Activated B cell treated with CpG ODN at 0.5 μM for 24 hours (primary cell): ENCODE data around the gene PTPRT. TPM values are rescaled to one million over a fixed set of nuclear protein-coding genes. Genes with fewer than 3 reads are reported as not detected.

Source experiments
- ATAC-seq: fragments of 200-7000 bp; cut with Tn5 transposase; one replicate; pipeline ENCODE4 v1.10.0; 2021; ENCODE audit warnings: low read depth, mild to moderate bottlenecking, moderate library complexity
- CTCF ChIA-PET: fragments of 350-600 bp; sonication (Branson Sonifier 250); formaldehyde crosslinking; loops from one replicate; lab custom pipeline; 2021; ENCODE audit warnings: antibody characterized with exemption; lab: Charles Lee
- POLR2A ChIA-PET: fragments of 350-600 bp; sonication (Branson Sonifier 250); formaldehyde crosslinking; loops from one replicate; lab custom pipeline; 2021; ENCODE audit warnings: antibody characterized with exemption; lab: Charles Lee
- DNase-seq: peaks from one replicate; pipeline ENCODE4 v3.0.0; 2022
- H3K27ac Mint-ChIP-seq: one replicate; pipeline ENCODE4 v1.8.0; 2020; ENCODE audit warnings: mixed read lengths
- H3K27me3 Mint-ChIP-seq: one replicate; pipeline ENCODE4 v1.8.0; 2021; ENCODE audit warnings: mixed read lengths
- H3K36me3 Mint-ChIP-seq: one replicate; pipeline ENCODE4 v1.8.0; 2021; ENCODE audit warnings: low read depth, mixed read lengths
- H3K4me1 Mint-ChIP-seq: one replicate; pipeline ENCODE4 v1.8.0; 2021; ENCODE audit warnings: mixed read lengths
- H3K4me3 Mint-ChIP-seq: one replicate; pipeline ENCODE4 v1.8.0; 2020; ENCODE audit warnings: mild to moderate bottlenecking, mixed read lengths
- H3K9me3 Mint-ChIP-seq: one replicate; pipeline ENCODE4 v1.8.0; 2020; ENCODE audit warnings: mixed read lengths
- CTCF ChIP-seq: fragments of 200-600 bp; IDR thresholded peaks from one replicate; pipeline ENCODE4 v1.8.0; 2022; ENCODE audit warnings: antibody characterized with exemption, mild to moderate bottlenecking
- intact Hi-C: fragments of 100-400 bp; cut with micrococcal nuclease; formaldehyde crosslinking; loops from one replicate; pipeline ENCODE4 v1.15.1; 2024
- total RNA-seq: library from RNA; stranded (reverse); gene quantifications from 2 replicates; pipeline ENCODE4 v1.2.3, GENCODE V29; 2022

Gene PTPRT
- total RNA-seq, 1 donor from 2014 or later = not detected

GRCh38 chr20:42510686-42511085 is 679.0 kb downstream of the PTPRT start:
- Mint-ChIP-seq H3K4me1 (no peaks in the 10 kb centered on the region), H3K27me3 (no peaks in the 10 kb centered on the region), H3K36me3 (no peaks in the 10 kb centered on the region), H3K9me3 (no peaks in the 10 kb centered on the region), H3K4me3 (no peak overlapping the region), H3K27ac (no peak overlapping the region)
- DNase-seq (no peak), ATAC-seq (no peak)
- POLR2A ChIA-PET = no interaction called here
- no peak for TF ChIP-seq CTCF
- CTCF ChIA-PET = no interaction called here
- intact Hi-C loops = no loop called here

- DNase-seq (no peak), ATAC-seq (no peak)
- H3K4me1 Mint-ChIP-seq = no peaks in the 10 kb centered on the region
- H3K27ac Mint-ChIP-seq = no peak overlapping the region
- no peak overlapping the region for H3K4me3 Mint-ChIP-seq
- peaks cover 4% of the 10 kb centered on the region for H3K9me3 Mint-ChIP-seq
- ChIA-PET CTCF (no interaction called here), POLR2A (no interaction called here)
- H3K36me3 Mint-ChIP-seq = no peaks in the 10 kb centered on the region
- no peaks in the 10 kb centered on the region for H3K27me3 Mint-ChIP-seq
- no peak for TF ChIP-seq CTCF
- intact Hi-C loops = no loop called here
These were observed 681.8 kb downstream of the PTPRT start for GRCh38 chr20:42507874-42508273.

GRCh38 chr20:42506397-42506796 is 683.3 kb downstream of the PTPRT start:
- intact Hi-C loops = no loop called here
- no peak for TF ChIP-seq CTCF
- Mint-ChIP-seq H3K27me3 (no peaks in the 10 kb centered on the region), H3K4me3 (no peak overlapping the region), H3K9me3 (peaks cover 4% of the 10 kb centered on the region), H3K27ac (no peak overlapping the region), H3K4me1 (no peaks in the 10 kb centered on the region), H3K36me3 (no peaks in the 10 kb centered on the region)
- no peak for ATAC-seq
- DNase-seq = no peak
- ChIA-PET POLR2A (no interaction called here), CTCF (no interaction called here)

GRCh38 chr20:42502591-42502990 is 687.1 kb downstream of the PTPRT start:
- H3K27me3 Mint-ChIP-seq = no peaks in the 10 kb centered on the region
- intact Hi-C loops = no loop called here
- no peak overlapping the region for H3K4me3 Mint-ChIP-seq
- H3K9me3 Mint-ChIP-seq = peaks cover 4% of the 10 kb centered on the region
- ChIA-PET POLR2A (no interaction called here), CTCF (no interaction called here)
- no peaks in the 10 kb centered on the region for H3K36me3 Mint-ChIP-seq
- no peak overlapping the region for H3K27ac Mint-ChIP-seq
- no peaks in the 10 kb centered on the region for H3K4me1 Mint-ChIP-seq
- no peak for TF ChIP-seq CTCF
- ATAC-seq (no peak), DNase-seq (no peak)

GRCh38 chr20:42496595-42496994 is 693.1 kb downstream of the PTPRT start:
- POLR2A ChIA-PET = no interaction called here
- Mint-ChIP-seq H3K27ac (no peak overlapping the region), H3K36me3 (no peaks in the 10 kb centered on the region), H3K9me3 (no peaks in the 10 kb centered on the region), H3K27me3 (no peaks in the 10 kb centered on the region), H3K4me1 (peaks cover 4% of the 10 kb centered on the region), H3K4me3 (no peak overlapping the region)
- intact Hi-C loops = no loop called here
- CTCF ChIA-PET = no interaction called here
- no peak for ATAC-seq
- no peak for TF ChIP-seq CTCF
- no peak for DNase-seq
